GM21786 (cell line): ENCODE data around the gene CRYGN.

Experiments
- ATAC-seq: cut with Tn5 transposase; IDR thresholded peaks from one replicate; pipeline ENCODE4 v1.9.1; 2021; ENCODE audit not compliant: unreplicated experiment

CRYGN gene

GRCh38 chr7:151427705-151428377 is 12.1 kb downstream of the CRYGN start:
- ATAC-seq, result no peak

GRCh38 chr7:151426904-151427704 is 12.8 kb downstream of the CRYGN start:
- ATAC-seq, result no peak

GRCh38 chr7:151426441-151426903 is 13.5 kb downstream of the CRYGN start:
- ATAC-seq, result no peak

DNA sequence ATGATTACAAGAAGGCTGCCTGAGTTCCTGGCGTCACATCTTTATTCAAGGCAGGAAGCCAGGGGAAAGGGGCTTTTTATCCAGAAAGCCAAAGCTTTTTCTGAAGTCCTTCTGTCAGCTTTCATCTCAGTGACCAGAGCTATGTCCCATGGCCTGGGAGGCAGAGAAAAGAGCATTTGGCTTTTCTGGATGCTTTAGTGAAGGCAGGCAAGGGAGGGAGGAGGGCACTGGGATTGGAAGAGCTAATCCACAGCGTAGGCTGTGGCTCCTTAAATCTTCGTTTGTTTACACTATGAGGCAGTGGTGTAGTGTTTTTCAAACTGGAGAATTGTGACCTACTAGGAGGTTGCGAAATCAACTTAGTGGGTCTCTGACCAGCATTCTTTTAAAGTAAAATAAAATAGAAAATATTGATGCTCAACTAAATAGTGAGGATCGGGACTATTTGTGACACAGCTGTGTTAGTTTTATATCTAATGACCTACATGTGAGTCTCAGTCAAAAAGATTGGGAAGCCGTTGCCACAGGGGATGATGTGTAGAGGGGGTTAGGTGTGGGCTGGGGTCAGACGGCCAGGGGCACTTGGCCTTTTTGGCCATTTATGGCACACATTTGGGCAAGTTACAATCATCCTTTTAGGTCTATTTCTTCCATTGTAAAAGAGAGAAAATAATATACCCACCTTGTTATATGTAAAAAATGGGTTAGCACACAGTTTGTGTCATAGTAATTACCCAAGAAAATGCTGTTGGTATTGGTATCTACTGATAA is 14.1 kb downstream of the CRYGN start:
- no peak for ATAC-seq

DNA sequence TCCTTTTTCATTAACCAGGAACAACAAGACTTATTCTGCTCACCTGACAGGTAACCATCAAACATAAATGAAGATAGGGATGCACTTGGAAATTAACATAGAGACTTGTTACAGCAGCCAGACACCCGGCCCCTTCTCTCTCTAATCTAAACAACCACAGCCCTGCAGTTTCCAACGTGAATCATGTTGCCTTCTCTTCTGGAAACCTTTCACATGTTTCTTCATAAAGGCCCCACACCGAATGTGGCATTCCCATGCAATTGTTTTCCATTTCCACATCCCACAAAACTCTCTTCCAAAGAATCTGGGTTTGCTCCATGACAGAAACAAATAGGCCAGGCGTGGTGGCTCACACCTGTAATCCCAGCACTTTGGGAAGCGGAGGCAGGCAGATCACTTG is 15.1 kb downstream of the CRYGN start:
- no peak for ATAC-seq

GRCh38 chr7:151423936-151424335 is 16.0 kb downstream of the CRYGN start:
- no peak for ATAC-seq

GRCh38 chr7:151423226-151423625 is 16.7 kb downstream of the CRYGN start:
- ATAC-seq, result no peak

DNA sequence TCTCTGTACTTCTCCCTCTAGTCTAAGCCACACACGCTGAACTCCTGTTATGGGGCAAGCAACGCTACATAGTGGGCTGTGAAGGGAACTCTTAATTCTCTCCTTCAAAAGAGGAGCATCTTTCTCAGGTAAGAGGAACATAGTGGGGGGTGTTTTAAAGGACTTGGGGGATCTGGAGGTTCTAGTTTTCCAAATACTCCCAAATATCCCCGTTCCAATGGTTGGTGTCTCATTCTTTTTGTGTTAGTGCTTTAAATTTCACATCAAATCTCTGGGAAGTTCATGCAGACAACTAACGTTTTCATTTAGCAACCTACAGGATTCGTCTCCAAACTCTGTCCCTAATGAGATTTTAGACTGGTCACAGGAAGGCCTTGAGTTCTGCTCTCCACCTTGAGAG is 17.7 kb downstream of the CRYGN start:
- ATAC-seq, result no peak

GRCh38 chr7:151420144-151420543 is 19.8 kb downstream of the CRYGN start:
- ATAC-seq, result no peak

DNA sequence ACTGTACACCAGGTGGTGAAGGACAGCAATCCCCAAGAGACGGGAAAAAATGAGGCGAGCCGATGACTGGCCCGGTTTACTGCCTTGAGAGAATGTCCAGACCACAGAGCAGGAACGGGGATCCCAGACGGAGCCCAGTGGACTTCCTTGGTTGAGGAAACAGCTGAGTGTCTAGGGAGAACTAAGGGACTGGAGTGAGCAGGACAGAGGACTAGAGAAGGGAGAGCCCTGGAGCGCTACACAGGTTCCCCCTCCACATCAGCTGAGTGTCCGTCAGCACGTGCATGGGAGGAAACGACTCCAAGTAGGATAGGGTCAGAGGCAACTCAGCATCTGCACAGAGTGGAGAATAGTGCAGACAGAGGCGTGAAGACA is 23.0 kb downstream of the CRYGN start:
- ATAC-seq, result no peak

DNA sequence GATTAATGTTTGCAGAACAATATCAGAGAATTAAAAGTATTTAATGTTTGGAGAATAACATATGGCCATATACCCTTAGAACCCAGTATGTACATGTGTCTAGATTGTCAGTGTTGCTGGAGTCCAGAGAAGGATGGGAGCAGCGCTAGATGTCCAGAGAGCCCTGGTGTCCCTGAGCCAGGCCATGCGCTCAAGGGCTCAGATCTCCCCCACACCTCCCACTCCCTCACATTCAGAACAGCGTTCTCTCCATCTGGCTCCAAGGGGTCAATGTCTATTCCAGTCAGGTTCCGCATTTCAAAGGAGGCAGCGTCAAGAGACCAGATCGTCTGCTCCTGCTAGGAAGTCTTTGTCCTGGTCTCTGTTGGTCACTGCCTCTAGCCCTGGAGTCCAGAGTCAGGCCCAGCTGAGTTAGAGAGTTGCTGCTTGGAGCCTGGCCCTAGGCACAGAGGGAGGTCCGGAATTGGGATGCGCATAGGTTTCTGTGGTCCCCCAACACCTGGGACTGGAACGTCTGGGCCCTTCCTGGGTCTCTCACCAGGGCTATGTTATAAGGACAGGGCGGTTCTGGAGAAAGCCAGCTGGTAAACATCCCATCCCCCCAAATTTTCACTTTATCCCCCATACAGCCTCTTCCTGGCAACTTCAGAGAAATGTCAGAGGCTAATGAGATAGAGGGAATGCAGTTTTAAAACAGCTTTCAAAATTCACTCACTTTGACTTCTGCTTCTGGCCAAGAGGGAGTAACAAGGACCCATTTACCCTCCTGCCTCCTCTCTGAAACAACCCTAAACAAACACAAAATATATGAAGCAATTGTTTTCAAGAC is 23.6 kb downstream of the CRYGN start:
- ATAC-seq, result no peak

DNA sequence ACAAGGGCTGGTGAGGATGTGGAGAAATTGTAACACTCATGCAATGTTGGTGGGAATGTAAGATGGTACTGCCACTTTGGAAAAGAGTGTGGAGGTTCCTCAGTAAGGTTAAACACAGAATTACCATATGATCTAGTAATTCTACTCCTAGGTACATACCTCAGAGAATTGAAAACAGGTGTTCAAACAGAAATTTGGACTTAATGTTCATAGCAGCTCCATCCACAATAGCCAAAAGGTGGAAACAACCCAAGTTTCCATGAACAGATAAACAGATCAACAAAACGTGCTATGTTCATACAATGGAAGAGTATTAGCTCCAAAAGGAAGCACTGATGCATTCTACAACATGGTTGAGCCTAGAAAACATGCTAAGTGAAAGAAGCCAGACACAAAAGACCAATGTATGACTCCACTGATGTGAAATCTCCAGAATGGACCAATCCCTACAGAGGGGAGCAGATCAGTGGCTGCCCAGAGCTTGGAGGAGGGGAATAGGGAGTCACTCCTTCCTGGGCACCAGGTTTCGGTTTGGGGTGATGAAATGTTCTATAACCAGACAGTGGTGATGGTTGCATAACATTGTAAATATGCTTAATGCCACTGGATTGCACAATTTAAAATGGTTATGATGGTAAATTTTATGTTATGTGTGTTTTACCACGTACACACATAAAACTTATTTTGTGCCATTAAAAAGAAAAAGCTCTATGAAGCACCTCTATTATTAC is 24.4 kb downstream of the CRYGN start:
- no peak for ATAC-seq

GRCh38 chr7:151413241-151413640 is 26.7 kb downstream of the CRYGN start:
- ATAC-seq, result no peak

- no peak for ATAC-seq
These were observed 27.6 kb downstream of the CRYGN start for GRCh38 chr7:151412318-151412717.

DNA sequence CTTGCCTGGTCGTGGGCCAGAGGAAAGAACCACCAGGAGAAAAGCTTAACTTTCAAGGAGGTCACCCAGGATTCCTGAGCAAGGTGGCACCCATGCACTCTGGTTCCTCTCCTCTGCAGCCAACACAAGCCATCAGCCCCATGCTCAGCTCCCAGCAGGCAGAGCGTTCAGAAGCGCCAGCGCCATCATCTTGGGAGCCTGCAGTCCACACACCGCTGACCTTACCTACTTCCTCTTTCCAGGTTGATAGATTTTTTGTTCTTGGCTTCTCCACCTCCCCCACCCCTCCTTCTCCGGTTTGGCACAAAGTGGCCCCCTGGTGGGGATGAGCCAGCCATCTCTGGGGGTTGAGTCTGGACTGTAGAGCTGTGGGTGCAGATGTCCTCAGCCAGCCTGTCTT is 28.4 kb downstream of the CRYGN start:
- ATAC-seq, result no peak

DNA sequence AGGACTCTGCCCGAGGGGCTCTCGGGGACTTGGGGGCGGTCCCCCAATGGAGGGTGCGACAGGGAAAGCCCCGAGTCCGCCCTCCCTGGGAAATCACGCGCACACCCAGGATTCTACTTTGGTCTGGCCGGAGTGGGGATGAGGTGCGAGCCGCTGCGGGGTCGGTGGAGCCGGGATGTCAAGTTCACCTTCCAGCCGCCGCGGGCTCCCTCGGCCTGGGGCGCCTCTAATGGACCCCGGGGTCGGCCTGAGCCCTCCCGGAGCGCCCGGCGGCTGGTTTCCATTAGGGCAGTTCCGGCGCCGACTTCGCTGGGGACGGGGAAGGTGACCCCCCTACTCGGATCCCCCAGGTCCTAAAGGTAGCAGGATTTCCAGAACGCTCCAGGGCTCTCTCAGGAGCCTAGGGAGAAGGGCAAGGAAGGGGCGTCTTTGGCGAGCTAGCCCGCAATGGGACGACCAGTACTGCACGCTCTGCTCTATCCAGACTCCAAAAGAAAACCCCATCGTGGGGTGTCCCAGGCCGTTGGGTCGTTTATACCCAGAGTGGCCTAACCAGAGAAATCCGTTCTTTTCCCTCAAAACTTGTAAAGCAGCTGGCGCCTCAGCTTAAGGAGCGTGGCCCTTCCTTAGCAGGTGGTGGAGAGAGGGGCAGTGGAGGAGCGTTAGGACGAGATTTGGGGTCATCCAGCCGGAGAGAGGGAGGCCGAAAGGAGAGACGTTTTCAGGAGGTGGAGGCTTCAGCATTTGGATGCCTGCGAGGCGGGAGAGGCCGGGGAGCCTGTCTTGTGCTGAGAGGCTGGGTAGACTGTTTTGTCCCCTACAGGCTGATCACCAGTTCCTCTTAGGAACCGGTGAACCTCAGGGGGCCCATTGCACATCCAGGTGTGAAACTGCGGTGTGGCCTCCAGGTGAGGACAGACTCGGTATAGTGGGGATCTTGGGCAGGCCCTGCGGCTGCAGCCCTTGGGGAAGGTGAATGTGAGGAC is 29.2 kb downstream of the CRYGN start:
- ATAC-seq, result no peak

DNA sequence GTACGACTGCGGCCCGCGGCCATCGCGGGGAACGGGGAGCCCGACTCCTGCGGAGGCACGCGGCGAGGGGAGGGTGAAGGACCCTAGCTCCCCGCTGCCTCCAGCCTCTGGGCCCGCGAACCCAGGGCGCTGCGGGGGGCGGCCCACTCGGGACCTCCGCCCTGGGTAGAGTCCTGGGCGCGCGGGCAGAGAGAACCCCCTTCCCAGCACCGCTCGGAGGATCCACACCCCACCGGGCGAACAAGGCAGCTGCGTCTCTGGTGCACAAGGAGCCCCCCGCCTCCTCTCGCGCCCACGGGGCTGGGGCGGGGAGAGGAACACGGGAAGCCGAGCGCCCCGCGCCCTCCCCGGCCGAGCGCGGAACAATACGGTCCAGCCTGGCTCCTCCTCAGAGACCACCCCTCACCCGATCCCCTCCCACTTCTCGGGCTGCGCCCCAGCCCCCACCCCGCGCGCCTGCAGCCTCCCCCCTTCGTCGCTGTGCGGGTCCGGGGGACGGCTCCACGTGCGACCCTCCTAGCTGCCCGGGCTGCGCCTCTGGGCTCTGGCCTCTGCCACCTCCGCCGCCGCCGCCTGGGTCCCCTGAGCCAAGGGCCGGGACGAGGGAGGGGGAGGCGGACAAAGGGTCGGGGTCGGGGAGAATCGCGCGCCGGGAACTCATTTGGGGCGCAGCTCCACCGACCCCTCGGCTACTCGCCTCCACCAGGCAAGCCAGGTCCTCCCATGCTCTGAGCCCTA is 30.1 kb downstream of the CRYGN start, which contains the start of gene WDR86:
Gene WDR86 (minus strand): TSS at position 372 of the 738 bp plus-strand sequence. CDS start 449 bp downstream, outside the sequence.
- ATAC-seq, result no peak
